Immature natural killer cell (primary cell): ENCODE results near the gene DIO1. TPM values are rescaled to one million over a fixed set of nuclear protein-coding genes. Genes with fewer than 3 reads are reported as not detected.
"Not testable (repeated sequence)": the region's sequence is repeated elsewhere in the genome, so short reads cannot be mapped to it uniquely, and the experiment has no call there.

Source experiments
- DNase-seq, 3 donors: peaks; one replicate each; pipeline ENCODE4 v3.0.0; 2022; ENCODE audit warnings: mixed read lengths in 1 of 3
- H3K27ac Mint-ChIP-seq, 6 donors: one replicate each; pipeline ENCODE4 v1.8.0; 2020; ENCODE audit warnings: mixed read lengths in 6 of 6, mild to moderate bottlenecking in 5 of 6, inconsistent platforms in 4 of 6, moderate library complexity in 3 of 6
- H3K27me3 Mint-ChIP-seq, 3 donors: one replicate each; pipeline ENCODE4 v1.8.0; 2020 to 2021; ENCODE audit warnings: low read depth in 3 of 3, mild to moderate bottlenecking in 3 of 3, mixed read lengths in 3 of 3, moderate library complexity in 3 of 3, inconsistent platforms in 1 of 3
- H3K36me3 Mint-ChIP-seq, 3 donors: one replicate each; pipeline ENCODE4 v1.8.0; 2020; ENCODE audit warnings: mixed read lengths in 3 of 3, inconsistent platforms in 2 of 3, mild to moderate bottlenecking in 2 of 3
- H3K4me1 Mint-ChIP-seq, 2 donors: one replicate each; pipeline ENCODE4 v1.8.0; 2020; ENCODE audit warnings: inconsistent platforms in 2 of 2, mild to moderate bottlenecking in 2 of 2, mixed read lengths in 2 of 2, moderate library complexity in 1 of 2
- H3K4me3 Mint-ChIP-seq, 5 donors: one replicate each; pipeline ENCODE4 v1.8.0; 2020; ENCODE audit warnings: mild to moderate bottlenecking in 5 of 5, mixed read lengths in 5 of 5, inconsistent platforms in 3 of 5, moderate library complexity in 3 of 5
- H3K9me3 Mint-ChIP-seq, 6 donors: one replicate each; pipeline ENCODE4 v1.8.0; 2020; ENCODE audit warnings: mild to moderate bottlenecking in 6 of 6, mixed read lengths in 6 of 6, inconsistent platforms in 4 of 6, moderate library complexity in 3 of 6
- polyA plus RNA-seq, 3 donors: library from polyadenylated mRNA; unstranded; fragments of 300-500 nt; fragmentation: Illumina TruSeq; gene quantifications; one replicate each; pipeline ENCODE4 v1.2.3, GENCODE V29; 2021

The DIO1 gene
- under 1 TPM in 2 of 3 donors, not detected in 1; 0.11 to 0.13 TPM for polyA plus RNA-seq

GRCh38 chr1:53893999-53894636, at the start of gene DIO1:
DIO1 (plus strand) TSS chr1:53894187; CDS start chr1:53894211, 24 bp downstream.
- no peak within 1 kb of the TSS for H3K4me3 Mint-ChIP-seq

GRCh38 chr1:53847980-53848379, 46.0 kb upstream of the DIO1 start:
- H3K4me3 Mint-ChIP-seq = no peak overlapping the region
- DNase-seq = no peak
- H3K9me3 Mint-ChIP-seq = no peaks in the 10 kb centered on the region
- H3K27ac Mint-ChIP-seq = no peak overlapping the region
- H3K27me3 Mint-ChIP-seq = peaks cover 2 to 11% (median 8%) of the 10 kb centered on the region in 3 donors
- H3K36me3 Mint-ChIP-seq = peaks cover 12 to 15% (median 12%) of the 10 kb centered on the region in 3 donors
- no peaks in the 10 kb centered on the region for H3K4me1 Mint-ChIP-seq

More at GRCh38 chr1:53893999-53894636, at the start of gene DIO1:
- DNase-seq = no peak
- Mint-ChIP-seq H3K27ac (no peak within 1 kb of the TSS), H3K9me3 (no peaks in the 10 kb centered on the region), H3K36me3 (peaks cover 0 to 7% (median 0%) of the 10 kb centered on the region in 3 donors), H3K4me1 (peaks cover 14 to 15% of the 10 kb centered on the region in 2 donors), H3K27me3 (peaks cover 1 to 3% (median 2%) of the 10 kb centered on the region in 3 donors)

GRCh38 chr1:53850082-53850673, 43.8 kb upstream of the DIO1 start:
- Mint-ChIP-seq H3K36me3 (peaks cover 16 to 32% (median 26%) of the 10 kb centered on the region in 3 donors), H3K4me1 (no peaks in the 10 kb centered on the region), H3K9me3 (no peaks in the 10 kb centered on the region), H3K27me3 (peaks cover 0 to 11% (median 6%) of the 10 kb centered on the region in 3 donors), H3K27ac (no peak overlapping the region), H3K4me3 (no peak overlapping the region)
- DNase-seq = no peak

GRCh38 chr1:53851571-53852285, 42.3 kb upstream of the DIO1 start:
- no peak for DNase-seq
- Mint-ChIP-seq H3K4me3 (no peak overlapping the region), H3K27me3 (peaks cover 0 to 4% (median 2%) of the 10 kb centered on the region in 3 donors), H3K9me3 (no peaks in the 10 kb centered on the region), H3K36me3 (peaks cover 20 to 44% (median 30%) of the 10 kb centered on the region in 3 donors), H3K27ac (peak overlapping the region in 1 of 6 donors; percentile 12), H3K4me1 (no peaks in the 10 kb centered on the region)

GRCh38 chr1:53860967-53861411, 33.0 kb upstream of the DIO1 start:
- no peaks in the 10 kb centered on the region for H3K27me3 Mint-ChIP-seq
- no peaks in the 10 kb centered on the region for H3K4me1 Mint-ChIP-seq
- no peaks in the 10 kb centered on the region for H3K9me3 Mint-ChIP-seq
- peak overlapping the region in 1 of 6 donors; percentile 54 for H3K27ac Mint-ChIP-seq
- no peak overlapping the region for H3K4me3 Mint-ChIP-seq
- peaks cover 16 to 28% (median 21%) of the 10 kb centered on the region in 3 donors for H3K36me3 Mint-ChIP-seq
- DNase-seq = peak; percentile 28 to 35 (median 34)

GRCh38 chr1:53862507-53862906, 31.5 kb upstream of the DIO1 start:
- peaks cover 15 to 24% (median 22%) of the 10 kb centered on the region in 3 donors for H3K36me3 Mint-ChIP-seq
- DNase-seq = no peak
- H3K9me3 Mint-ChIP-seq = no peaks in the 10 kb centered on the region
- no peak overlapping the region for H3K27ac Mint-ChIP-seq
- H3K27me3 Mint-ChIP-seq = no peaks in the 10 kb centered on the region
- H3K4me1 Mint-ChIP-seq = no peaks in the 10 kb centered on the region
- H3K4me3 Mint-ChIP-seq = no peak overlapping the region

GRCh38 chr1:53868565-53868964, 25.4 kb upstream of the DIO1 start:
- peaks cover 0 to 2% (median 0%) of the 10 kb centered on the region in 3 donors for H3K27me3 Mint-ChIP-seq
- H3K36me3 Mint-ChIP-seq = peaks cover 26 to 46% (median 31%) of the 10 kb centered on the region in 3 donors
- H3K9me3 Mint-ChIP-seq = no peaks in the 10 kb centered on the region
- no peak for DNase-seq
- no peaks in the 10 kb centered on the region for H3K4me1 Mint-ChIP-seq
- no peak overlapping the region for H3K4me3 Mint-ChIP-seq
- H3K27ac Mint-ChIP-seq = no peak overlapping the region

- H3K4me1 Mint-ChIP-seq = no peaks in the 10 kb centered on the region
- DNase-seq = no peak
- no peak overlapping the region for H3K4me3 Mint-ChIP-seq
- peaks cover 0 to 2% (median 0%) of the 10 kb centered on the region in 3 donors for H3K27me3 Mint-ChIP-seq
- no peak overlapping the region for H3K27ac Mint-ChIP-seq
- peaks cover 26 to 48% (median 31%) of the 10 kb centered on the region in 3 donors for H3K36me3 Mint-ChIP-seq
- no peaks in the 10 kb centered on the region for H3K9me3 Mint-ChIP-seq
These were observed 24.4 kb upstream of the DIO1 start for GRCh38 chr1:53869454-53870117.

GRCh38 chr1:53871221-53871620, 22.8 kb upstream of the DIO1 start:
- Mint-ChIP-seq H3K27ac (no peak overlapping the region), H3K36me3 (peaks cover 29 to 49% (median 33%) of the 10 kb centered on the region in 3 donors), H3K9me3 (no peaks in the 10 kb centered on the region)

GRCh38 chr1:53871773-53872484, 22.1 kb upstream of the DIO1 start:
- H3K27me3 Mint-ChIP-seq = peaks cover 0 to 2% (median 0%) of the 10 kb centered on the region in 3 donors

More at GRCh38 chr1:53871221-53871620, 22.8 kb upstream of the DIO1 start:
- H3K4me1 Mint-ChIP-seq = no peaks in the 10 kb centered on the region
- H3K4me3 Mint-ChIP-seq = no peak overlapping the region
- DNase-seq = no peak
- peaks cover 0 to 2% (median 0%) of the 10 kb centered on the region in 3 donors for H3K27me3 Mint-ChIP-seq

GRCh38 chr1:53875150-53875549, 18.8 kb upstream of the DIO1 start:
- H3K27me3 Mint-ChIP-seq, DNase-seq, H3K27ac Mint-ChIP-seq: not testable (repeated sequence)

More at GRCh38 chr1:53871773-53872484, 22.1 kb upstream of the DIO1 start:
- Mint-ChIP-seq H3K4me1 (no peaks in the 10 kb centered on the region), H3K36me3 (peaks cover 28 to 51% (median 34%) of the 10 kb centered on the region in 3 donors), H3K9me3 (no peaks in the 10 kb centered on the region), H3K4me3 (no peak overlapping the region), H3K27ac (no peak overlapping the region)
- DNase-seq = no peak

GRCh38 chr1:53878492-53879105, 15.4 kb upstream of the DIO1 start:
- H3K9me3 Mint-ChIP-seq = peaks cover 0 to 2% (median 0%) of the 10 kb centered on the region in 6 donors

More at GRCh38 chr1:53875150-53875549, 18.8 kb upstream of the DIO1 start:
- H3K4me1 Mint-ChIP-seq, H3K4me3 Mint-ChIP-seq, H3K9me3 Mint-ChIP-seq: not testable (repeated sequence)
- peaks cover 27 to 54% (median 28%) of the 10 kb centered on the region in 3 donors for H3K36me3 Mint-ChIP-seq

More at GRCh38 chr1:53878492-53879105, 15.4 kb upstream of the DIO1 start:
- H3K27ac Mint-ChIP-seq = no peak overlapping the region
- H3K27me3 Mint-ChIP-seq = peaks cover 0 to 2% (median 0%) of the 10 kb centered on the region in 3 donors
- peaks cover 2 to 4% of the 10 kb centered on the region in 2 donors for H3K4me1 Mint-ChIP-seq
- peak; percentile 32 to 49 (median 38) for DNase-seq
- no peak overlapping the region for H3K4me3 Mint-ChIP-seq
- peaks cover 28 to 61% (median 38%) of the 10 kb centered on the region in 3 donors for H3K36me3 Mint-ChIP-seq
